ENCODE data around the gene IDH3A. TPM values are rescaled to one million over a fixed set of nuclear protein-coding genes. Genes with fewer than 3 reads are reported as not detected.

Gene IDH3A
- total RNA-seq, 1 experiment from 2014 or later: 40.2 TPM

- Histone ChIP-seq H4K5ac (ENCODE audit: insufficient read length, low read depth, low read length) (no peak overlapping the region), H3K9ac (ENCODE audit: extremely low read depth, insufficient read length, low read length) (no peak overlapping the region), H2BK5ac (ENCODE audit: insufficient read length, low read length) (no peak overlapping the region), H3K4me1 (ENCODE audit: insufficient read depth, low read length) (no peaks in the 10 kb centered on the region; the same call in 1 of the 2 replicates), H3K79me2 (ENCODE audit: insufficient read depth, low read length) (no peaks in the 10 kb centered on the region), H2BK20ac (ENCODE audit: low read depth, low read length, poor library complexity, severe bottlenecking) (no peak overlapping the region), H3K27me3 (ENCODE audit: insufficient read depth, low read length) (no peaks in the 10 kb centered on the region), H3K4ac (ENCODE audit: low read depth, low read length) (no peak overlapping the region), H3K9me3 (ENCODE audit: control insufficient read depth, low read depth, low read length) (no peaks in the 10 kb centered on the region), H2BK15ac (ENCODE audit: low read depth, low read length) (no peak overlapping the region), H3K23me2 (ENCODE audit: insufficient read length, low read depth, low read length, poor library complexity, severe bottlenecking) (no peaks in the 10 kb centered on the region), H3K14ac (ENCODE audit: insufficient read depth, low read length) (no peak overlapping the region), H4K8ac (replicated peaks; ENCODE audit: insufficient read length, low read depth, low read length) (no peak overlapping the region), H2BK12ac (ENCODE audit: insufficient read length, low read depth, low read length) (no peak overlapping the region), H3K18ac (ENCODE audit: insufficient read length, low read depth, low read length) (no peak overlapping the region), H3K27ac (ENCODE audit: insufficient read length, low read depth, low read length) (no peak overlapping the region), H2BK120ac (ENCODE audit: low read depth, low read length, poor library complexity, severe bottlenecking) (no peak overlapping the region), H2AFZ (ENCODE audit: low read length) (no peak overlapping the region), H2AK5ac (ENCODE audit: insufficient read length, low read length) (no peak overlapping the region), H3T11ph (ENCODE audit: low read length) (no peak overlapping the region), H3K23ac (ENCODE audit: insufficient read length, low read depth, low read length) (no peak overlapping the region), H4K91ac (ENCODE audit: insufficient read length, low read depth, low read length) (no peak overlapping the region), H4K20me1 (ENCODE audit: control insufficient read depth, insufficient read depth, insufficient read length) (no peaks in the 10 kb centered on the region), H3K4me2 (ENCODE audit: insufficient read depth, insufficient read length, low read length) (no peak overlapping the region), H3K79me1 (ENCODE audit: insufficient read depth, low read depth, low read length, poor library complexity, severe bottlenecking) (no peaks in the 10 kb centered on the region), H3K56ac (ENCODE audit: insufficient read length, low read depth, low read length) (no peak overlapping the region)
- no peak for TF ChIP-seq CTCF (conservative IDR thresholded peaks at IDR 0.05)
- Mint-ChIP-seq H3K4me3 (no peak overlapping the region), H3K36me3 (ENCODE audit: insufficient read depth in 1 of 3, low read depth in 3 of 3) (peaks cover 0 to 6% (median under 1%) of the 10 kb centered on the region in 3 experiments; a peak in 4 of 7 replicates), H3K4me1 (peaks cover 3 to 11% of the 10 kb centered on the region in 2 experiments; a peak in 2 of 4 replicates), H3K27ac (peak overlapping the region in 1 of 3 experiments; percentile 74; a peak in 2 of 7 replicates), H3K27me3 (ENCODE audit: low read depth) (no peaks in the 10 kb centered on the region), H3K9me3 (no peaks in the 10 kb centered on the region)
- WGBS (ENCODE audit: extremely low coverage, insufficient read length, low lambda C conversion rate): no CpG with 5 or more reads among the region's 10 CpGs
- no peak for DNase-seq
Observed at GRCh38 chr15:78110916-78111475, 38.2 kb upstream of the IDH3A start.
